Uterus (tissue), 4 donors: ENCODE results near the gene SH3RF3. TPM values are rescaled to one million over a fixed set of nuclear protein-coding genes. Genes with fewer than 3 reads are reported as not detected.

Source experiments
- DNase-seq, 2 donors: peaks; one replicate each; pipeline ENCODE4 v3.0.0-alpha.2; 2019 to 2020
- H3K27ac ChIP-seq, 2 donors: fragments of 200-600 bp; sonication (generic); 1 replicate in 1 of 2; 2 replicates in 1 of 2; pipeline ENCODE4 v1.5.1; 2016 to 2018
- H3K27me3 ChIP-seq, 2 donors: fragments of 200-600 bp; sonication (generic); one replicate each; pipeline ENCODE4 v1.5.1; 2018 to 2019; ENCODE audit warnings: control low read depth in 1 of 2
- H3K36me3 ChIP-seq, 2 donors: fragments of 200-600 bp; sonication (generic); one replicate each; pipeline ENCODE4 v1.5.1; 2019; ENCODE audit warnings: control low read depth in 1 of 2
- H3K4me1 ChIP-seq, 2 donors: fragments of 200-600 bp; sonication (generic); one replicate each; pipeline ENCODE4 v1.5.1; 2018 to 2019; ENCODE audit warnings: control low read depth in 1 of 2
- H3K4me3 ChIP-seq, 2 donors: fragments of 200-600 bp; sonication (generic); 1 replicate in 1 of 2; 2 replicates in 1 of 2; pipeline ENCODE4 v1.5.1; 2018 to 2019; ENCODE audit warnings: mild to moderate bottlenecking in 1 of 2
- H3K9me3 ChIP-seq, 2 donors: fragments of 200-600 bp; sonication (generic); one replicate each; pipeline ENCODE4 v1.5.1; 2019; ENCODE audit warnings: control low read depth in 1 of 2
- CTCF ChIP-seq, 4 experiments: fragments of 200-600 bp in 2 of 4; fragments of 450-650 bp in 2 of 4; sonication (generic) in 2 of 4; IDR thresholded peaks; one replicate each; pipeline ENCODE4 v1.5.1; 2016 to 2019; ENCODE audit warnings: antibody characterized with exemption in 4 of 4, mild to moderate bottlenecking in 2 of 4, moderate library complexity in 1 of 4
- POLR2A ChIP-seq, 2 donors: fragments of 450-650 bp; IDR thresholded peaks; one replicate each; pipeline ENCODE4 v1.6.1; 2016; ENCODE audit warnings: antibody characterized with exemption in 2 of 2, mild to moderate bottlenecking in 1 of 2, moderate library complexity in 1 of 2
- intact Hi-C: fragments of 100-400 bp; cut with DNase I; formaldehyde crosslinking; loops from one replicate; pipeline ENCODE4 v1.15.1; 2023; ENCODE audit warnings: low total_unique reads
- total RNA-seq, 4 donors: library from RNA; depleted of rRNA in 3 of 4; stranded (reverse); fragments of >200 nt in 3 of 4; gene quantifications; one replicate each; pipeline versions ENCODE4 v1.1.0 to v1.2.4, GENCODE V29; 2014 to 2023
- donor health status: DM: yes; HTN: yes; CAD: no.

The SH3RF3 gene
- total RNA-seq, 4 donors from 2014 or later = 5.1 to 10.2 (median 8.7) TPM; not detected in 1

- Histone ChIP-seq H3K27ac (no peak overlapping the region), H3K4me1 (no peaks in the 10 kb centered on the region), H3K4me3 (no peak overlapping the region), H3K36me3 (no peaks in the 10 kb centered on the region), H3K27me3 (no peaks in the 10 kb centered on the region), H3K9me3 (no peaks in the 10 kb centered on the region)
- TF ChIP-seq CTCF (IDR thresholded peaks at IDR 0.05) (no peak), POLR2A (IDR thresholded peaks at IDR 0.05) (no peak)
- no peak for DNase-seq
- intact Hi-C loops = no loop called here
Observed at GRCh38 chr2:109402180-109402579, 273.2 kb downstream of the SH3RF3 start.

- Histone ChIP-seq H3K27me3 (no peaks in the 10 kb centered on the region), H3K4me3 (no peak overlapping the region), H3K9me3 (no peaks in the 10 kb centered on the region), H3K27ac (no peak overlapping the region), H3K4me1 (no peaks in the 10 kb centered on the region), H3K36me3 (no peaks in the 10 kb centered on the region)
- intact Hi-C loops = no loop called here
- no peak for DNase-seq
- no peak for TF ChIP-seq POLR2A (IDR thresholded peaks at IDR 0.05)
- TF ChIP-seq CTCF (IDR thresholded peaks at IDR 0.05) = no peak
Observed at GRCh38 chr2:109402980-109403840, 274.2 kb downstream of the SH3RF3 start.

GRCh38 chr2:109403841-109404201 is 274.8 kb downstream of the SH3RF3 start:
- Histone ChIP-seq H3K4me1 (no peaks in the 10 kb centered on the region), H3K9me3 (no peaks in the 10 kb centered on the region), H3K27me3 (no peaks in the 10 kb centered on the region), H3K4me3 (no peak overlapping the region), H3K36me3 (no peaks in the 10 kb centered on the region), H3K27ac (no peak overlapping the region)
- TF ChIP-seq POLR2A (IDR thresholded peaks at IDR 0.05) = no peak
- TF ChIP-seq CTCF (IDR thresholded peaks at IDR 0.05) = no peak
- no peak for DNase-seq
- intact Hi-C loops = no loop called here

GRCh38 chr2:109404681-109405080 is 275.7 kb downstream of the SH3RF3 start:
- no peak for DNase-seq
- Histone ChIP-seq H3K4me3 (no peak overlapping the region), H3K9me3 (no peaks in the 10 kb centered on the region), H3K36me3 (no peaks in the 10 kb centered on the region), H3K4me1 (no peaks in the 10 kb centered on the region), H3K27ac (no peak overlapping the region), H3K27me3 (no peaks in the 10 kb centered on the region)
- intact Hi-C loops = no loop called here
- TF ChIP-seq CTCF (IDR thresholded peaks at IDR 0.05) (no peak), POLR2A (IDR thresholded peaks at IDR 0.05) (no peak)

- H3K27me3 ChIP-seq = no peaks in the 10 kb centered on the region
- H3K36me3 ChIP-seq = no peaks in the 10 kb centered on the region
- no peak for DNase-seq
- intact Hi-C loops = no loop called here
- H3K27ac ChIP-seq = no peak overlapping the region
- no peaks in the 10 kb centered on the region for H3K9me3 ChIP-seq
- H3K4me3 ChIP-seq = no peak overlapping the region
- TF ChIP-seq CTCF (IDR thresholded peaks at IDR 0.05) (no peak), POLR2A (IDR thresholded peaks at IDR 0.05) (no peak)
- no peaks in the 10 kb centered on the region for H3K4me1 ChIP-seq
Observed at GRCh38 chr2:109405873-109406272, 276.9 kb downstream of the SH3RF3 start.
